H9 (cell line): Measurements from ENCODE around the gene TNIP1. TPM values are rescaled to one million over a fixed set of nuclear protein-coding genes. Genes with fewer than 3 reads are reported as not detected.

Source experiments
- DNase-seq: peaks from one replicate; pipeline ENCODE4 v3.0.0-alpha.2; 2017
- H2AFZ ChIP-seq: one replicate; pipeline ENCODE4 v1.6.1; 2013; ENCODE audit warnings: mild to moderate bottlenecking, low read length, control low read depth, moderate library complexity
- H2AK5ac ChIP-seq: 2 replicates; pipeline ENCODE4 v1.6.1; 2013; ENCODE audit warnings: low read length, control low read depth, mixed read lengths; ENCODE audit not compliant: insufficient read length
- H2BK120ac ChIP-seq: one replicate; pipeline ENCODE4 v1.6.1; 2013; ENCODE audit warnings: low read depth, mild to moderate bottlenecking, low read length, control low read depth, inconsistent platforms; ENCODE audit not compliant: poor library complexity, severe bottlenecking
- H2BK12ac ChIP-seq: 2 replicates; pipeline ENCODE4 v1.6.1; 2013; ENCODE audit warnings: low read length, control low read depth, mixed read lengths, low read depth; ENCODE audit not compliant: insufficient read length
- H2BK15ac ChIP-seq: 2 replicates; pipeline ENCODE4 v1.6.1; 2013; ENCODE audit warnings: low read depth, low read length, control low read depth
- H2BK20ac ChIP-seq: one replicate; pipeline ENCODE4 v1.6.1; 2013; ENCODE audit warnings: low read depth, mild to moderate bottlenecking, low read length, control low read depth, inconsistent platforms; ENCODE audit not compliant: poor library complexity, severe bottlenecking
- H2BK5ac ChIP-seq: 2 replicates; pipeline ENCODE4 v1.6.1; 2013; ENCODE audit warnings: low read length, control low read depth, mixed read lengths; ENCODE audit not compliant: insufficient read length
- H3K14ac ChIP-seq: 2 replicates; pipeline ENCODE4 v1.6.1; 2013; ENCODE audit warnings: low read length, control low read depth; ENCODE audit not compliant: insufficient read depth
- H3K18ac ChIP-seq: 2 replicates; pipeline ENCODE4 v1.6.1; 2013; ENCODE audit warnings: low read depth, mild to moderate bottlenecking, mixed read lengths, low read length, control low read depth; ENCODE audit not compliant: insufficient read length
- H3K23ac ChIP-seq: 2 replicates; pipeline ENCODE4 v1.6.1; 2013; ENCODE audit warnings: low read length, control low read depth, mixed read lengths, low read depth; ENCODE audit not compliant: insufficient read length
- H3K23me2 ChIP-seq: 2 replicates; pipeline ENCODE4 v1.6.1; 2013; ENCODE audit warnings: low read depth, mild to moderate bottlenecking, mixed read lengths, low read length, control low read depth; ENCODE audit not compliant: insufficient read length, poor library complexity, severe bottlenecking
- H3K27ac ChIP-seq: 2 replicates; pipeline ENCODE4 v1.5.1; 2013; ENCODE audit warnings: low read length, control low read depth, mixed read lengths, low read depth; ENCODE audit not compliant: insufficient read length
- H3K27me3 ChIP-seq: 2 replicates; pipeline ENCODE4 v1.6.1; 2013; ENCODE audit warnings: low read length, control low read depth, inconsistent platforms; ENCODE audit not compliant: insufficient read depth
- H3K4ac ChIP-seq: 2 replicates; pipeline ENCODE4 v1.6.1; 2013; ENCODE audit warnings: low read depth, mild to moderate bottlenecking, control low read depth, inconsistent platforms, low read length, moderate library complexity
- H3K4me1 ChIP-seq: 2 replicates; pipeline ENCODE4 v1.6.1; 2013; ENCODE audit warnings: low read length, control low read depth, inconsistent platforms; ENCODE audit not compliant: insufficient read depth
- H3K4me2 ChIP-seq: 2 replicates; pipeline ENCODE4 v1.6.1; 2013; ENCODE audit warnings: low read length, control low read depth, mixed read lengths; ENCODE audit not compliant: insufficient read length, insufficient read depth
- H3K56ac ChIP-seq: 2 replicates; pipeline ENCODE4 v1.6.1; 2013; ENCODE audit warnings: low read depth, mild to moderate bottlenecking, mixed read lengths, low read length, control low read depth; ENCODE audit not compliant: insufficient read length
- H3K79me1 ChIP-seq: 2 replicates; pipeline ENCODE4 v1.6.1; 2013; ENCODE audit warnings: low read depth, mild to moderate bottlenecking, moderate library complexity, low read length, control low read depth, inconsistent platforms; ENCODE audit not compliant: insufficient read depth, poor library complexity, severe bottlenecking
- H3K79me2 ChIP-seq: 2 replicates; pipeline ENCODE4 v1.6.1; 2013; ENCODE audit warnings: low read length, control low read depth, inconsistent platforms; ENCODE audit not compliant: insufficient read depth
- H3K9ac ChIP-seq: 2 replicates; pipeline ENCODE4 v1.6.1; 2013; ENCODE audit warnings: low read length, control low read depth, mixed read lengths; ENCODE audit not compliant: insufficient read length; ENCODE audit errors: extremely low read depth
- H3K9me3 ChIP-seq: one replicate; pipeline ENCODE4 v1.6.1; 2013; ENCODE audit warnings: low read depth, low read length, inconsistent platforms; ENCODE audit not compliant: control insufficient read depth
- H3T11ph ChIP-seq: one replicate; pipeline ENCODE4 v1.6.1; 2013; ENCODE audit warnings: mild to moderate bottlenecking, low read length, control low read depth, inconsistent platforms
- H4K20me1 ChIP-seq: one replicate; pipeline ENCODE4 v1.6.1; 2013; ENCODE audit not compliant: control insufficient read depth, insufficient read length, insufficient read depth
- H4K5ac ChIP-seq: 2 replicates; pipeline ENCODE4 v1.6.1; 2013; ENCODE audit warnings: low read depth, mild to moderate bottlenecking, mixed read lengths, low read length, control low read depth; ENCODE audit not compliant: insufficient read length
- H4K8ac ChIP-seq: replicated peaks from 2 replicates; pipeline ENCODE4 v1.6.1; 2013; ENCODE audit warnings: low read length, control low read depth, mixed read lengths, low read depth; ENCODE audit not compliant: insufficient read length
- H4K91ac ChIP-seq: 2 replicates; pipeline ENCODE4 v1.6.1; 2013; ENCODE audit warnings: low read depth, mild to moderate bottlenecking, moderate library complexity, mixed read lengths, low read length, control low read depth; ENCODE audit not compliant: insufficient read length
- H3K27ac Mint-ChIP-seq, 3 experiments: 2 replicates in 2 of 3; 3 replicates in 1 of 3; pipeline ENCODE4 v1.8.0; 2020 to 2021; ENCODE audit warnings: mixed read lengths in 3 of 3, mild to moderate bottlenecking in 1 of 3, moderate library complexity in 1 of 3
- H3K27me3 Mint-ChIP-seq: 2 replicates; pipeline ENCODE4 v1.8.0; 2021; ENCODE audit warnings: low read depth, mild to moderate bottlenecking, moderate library complexity, mixed read lengths
- H3K36me3 Mint-ChIP-seq, 3 experiments: 2 replicates in 2 of 3; 3 replicates in 1 of 3; pipeline ENCODE4 v1.8.0; 2020 to 2021; ENCODE audit warnings: low read depth in 3 of 3, mixed read lengths in 3 of 3; ENCODE audit not compliant: insufficient read depth in 1 of 3
- H3K4me1 Mint-ChIP-seq, 2 experiments: 2 replicates each; pipeline ENCODE4 v1.8.0; 2020; ENCODE audit warnings: mixed read lengths in 2 of 2
- H3K4me3 Mint-ChIP-seq, 2 experiments: 2 replicates in 1 of 2; 3 replicates in 1 of 2; pipeline ENCODE4 v1.8.0; 2020 to 2021; ENCODE audit warnings: mild to moderate bottlenecking in 2 of 2, mixed read lengths in 2 of 2, moderate library complexity in 1 of 2
- H3K9me3 Mint-ChIP-seq, 2 experiments: 2 replicates in 1 of 2; 3 replicates in 1 of 2; pipeline ENCODE4 v1.8.0; 2020; ENCODE audit warnings: mild to moderate bottlenecking in 2 of 2, mixed read lengths in 2 of 2, moderate library complexity in 1 of 2
- WGBS: extraction: QIAGEN DNeasy Blood & Tissue Kit; methylation state at CpG from one replicate; pipeline ENCODE4 v1.1.7; 2013; ENCODE audit warnings: missing lambda C conversion rate, low lambda C conversion rate, mixed read lengths; ENCODE audit not compliant: insufficient read length; ENCODE audit errors: extremely low coverage; 5-methylcytosine and 5-hydroxymethylcytosine counted together
- total RNA-seq: library from RNA; stranded (reverse); gene quantifications from 2 replicates; pipeline ENCODE4 v1.2.1, GENCODE V29; 2021
- TF ChIP-seq, protein P1 (sequence below): fragments of 200-600 bp; sonication (generic); conservative IDR thresholded peaks from 3 replicates; pipeline ENCODE4 v1.8.0; 2021; ENCODE audit warnings: antibody characterized with exemption, mild to moderate bottlenecking

TNIP1 gene
- total RNA-seq, 1 experiment from 2014 or later: 40.8 TPM

GRCh38 chr5:151007430-151008209, 73.2 kb downstream of the TNIP1 start:
- WGBS: no CpG with 5 or more reads among the region's 7 CpGs
- H3K9me3 ChIP-seq: no peaks in the 10 kb centered on the region
- H2BK5ac ChIP-seq: no peak overlapping the region
- H3K27ac ChIP-seq: no peak overlapping the region
- peaks cover 2% of the 10 kb centered on the region in 2 experiments for H3K4me1 Mint-ChIP-seq
- H4K5ac ChIP-seq: no peak overlapping the region
- no peak overlapping the region for H3T11ph ChIP-seq
- H2BK20ac ChIP-seq: no peak overlapping the region
- TF ChIP-seq, protein P1, sequence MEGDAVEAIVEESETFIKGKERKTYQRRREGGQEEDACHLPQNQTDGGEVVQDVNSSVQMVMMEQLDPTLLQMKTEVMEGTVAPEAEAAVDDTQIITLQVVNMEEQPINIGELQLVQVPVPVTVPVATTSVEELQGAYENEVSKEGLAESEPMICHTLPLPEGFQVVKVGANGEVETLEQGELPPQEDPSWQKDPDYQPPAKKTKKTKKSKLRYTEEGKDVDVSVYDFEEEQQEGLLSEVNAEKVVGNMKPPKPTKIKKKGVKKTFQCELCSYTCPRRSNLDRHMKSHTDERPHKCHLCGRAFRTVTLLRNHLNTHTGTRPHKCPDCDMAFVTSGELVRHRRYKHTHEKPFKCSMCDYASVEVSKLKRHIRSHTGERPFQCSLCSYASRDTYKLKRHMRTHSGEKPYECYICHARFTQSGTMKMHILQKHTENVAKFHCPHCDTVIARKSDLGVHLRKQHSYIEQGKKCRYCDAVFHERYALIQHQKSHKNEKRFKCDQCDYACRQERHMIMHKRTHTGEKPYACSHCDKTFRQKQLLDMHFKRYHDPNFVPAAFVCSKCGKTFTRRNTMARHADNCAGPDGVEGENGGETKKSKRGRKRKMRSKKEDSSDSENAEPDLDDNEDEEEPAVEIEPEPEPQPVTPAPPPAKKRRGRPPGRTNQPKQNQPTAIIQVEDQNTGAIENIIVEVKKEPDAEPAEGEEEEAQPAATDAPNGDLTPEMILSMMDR: no peak
- H2BK120ac ChIP-seq: no peak overlapping the region
- H3K27ac Mint-ChIP-seq: no peak overlapping the region
- no peaks in the 10 kb centered on the region for H3K27me3 ChIP-seq
- H4K91ac ChIP-seq: no peak overlapping the region
- H2BK12ac ChIP-seq: no peak overlapping the region
- no peaks in the 10 kb centered on the region for H3K9me3 Mint-ChIP-seq
- H4K20me1 ChIP-seq: no peaks in the 10 kb centered on the region
- H3K18ac ChIP-seq: no peak overlapping the region
- no peaks in the 10 kb centered on the region; a peak in 1 of 7 replicates for H3K36me3 Mint-ChIP-seq
- H3K79me2 ChIP-seq: no peaks in the 10 kb centered on the region
- peaks cover 16% of the 10 kb centered on the region for H3K27me3 Mint-ChIP-seq
- no peaks in the 10 kb centered on the region for H3K4me1 ChIP-seq
- DNase-seq: no peak
- H4K8ac ChIP-seq: no peak overlapping the region
- H3K4me2 ChIP-seq: no peak overlapping the region
- no peak overlapping the region for H3K9ac ChIP-seq
- H2AFZ ChIP-seq: no peak overlapping the region
- H3K4ac ChIP-seq: no peak overlapping the region
- no peak overlapping the region for H3K4me3 Mint-ChIP-seq
- H3K23ac ChIP-seq: no peak overlapping the region
- H3K56ac ChIP-seq: no peak overlapping the region
- H3K79me1 ChIP-seq: no peaks in the 10 kb centered on the region
- no peaks in the 10 kb centered on the region for H3K23me2 ChIP-seq
- H2BK15ac ChIP-seq: no peak overlapping the region
- no peak overlapping the region for H3K14ac ChIP-seq
- no peak overlapping the region for H2AK5ac ChIP-seq
